Measurements from ENCODE around the gene TRABD2B.

The TRABD2B gene

DNA sequence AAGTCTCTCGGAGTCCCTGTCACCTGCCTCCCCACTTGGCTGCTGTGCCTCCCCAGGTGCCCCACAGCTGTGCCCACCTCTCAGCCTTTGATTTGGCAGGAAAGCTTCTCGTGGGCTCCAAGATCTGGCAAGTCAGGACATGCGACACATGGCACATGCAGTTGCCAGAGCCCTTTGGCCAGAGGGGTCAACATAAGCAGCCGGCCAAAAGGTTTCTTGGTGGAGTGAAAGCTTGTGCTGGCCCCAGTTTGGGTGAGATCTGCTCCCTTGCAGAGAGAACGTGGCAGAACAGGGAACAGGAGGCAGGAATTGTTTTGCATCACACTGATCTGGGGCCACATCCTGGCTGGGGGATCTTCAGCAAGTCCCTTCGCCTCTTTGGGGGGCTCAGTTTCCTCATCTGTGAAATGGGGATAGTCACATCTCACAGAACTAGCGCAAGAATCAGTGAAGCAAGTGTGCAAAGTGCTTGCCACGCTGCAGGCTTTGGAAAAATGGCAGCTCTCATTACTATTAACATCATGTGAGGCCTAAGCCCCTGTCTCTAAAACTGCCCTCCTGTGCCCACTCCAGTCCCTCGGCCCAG lies 232.6 kb downstream of the TRABD2B start:
- in situ Hi-C loops (cut with HindIII; ENCODE audit: low sequenced_read_pairs) = no loop called here

DNA sequence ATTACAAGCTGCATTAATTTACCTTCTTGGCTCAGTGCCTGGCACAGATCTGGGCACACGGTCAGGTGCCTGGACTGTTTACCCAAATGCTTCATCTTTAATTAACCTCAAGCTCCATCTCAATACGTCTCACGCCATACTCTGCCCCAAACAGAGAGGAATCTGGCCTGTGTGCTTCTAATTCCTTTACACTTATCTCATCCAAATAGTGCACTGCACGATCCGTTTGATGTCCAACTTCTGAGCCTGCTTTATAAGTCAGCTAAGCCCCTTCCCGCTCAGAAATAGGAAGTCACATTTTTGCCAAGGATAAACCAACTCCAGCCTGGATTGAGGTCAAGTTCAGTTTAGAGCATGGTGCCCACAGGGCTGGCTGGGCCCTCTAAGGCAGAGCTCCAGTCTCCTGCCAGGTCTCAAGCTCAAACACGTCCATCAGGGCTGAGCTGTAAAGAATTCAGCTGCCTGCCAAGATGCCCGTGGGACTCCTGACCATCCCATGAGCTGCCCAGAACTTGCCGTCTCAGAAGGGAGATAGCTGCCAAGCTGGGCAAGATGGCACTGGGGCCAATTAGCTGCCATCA lies 233.5 kb downstream of the TRABD2B start:
- in situ Hi-C loops (cut with HindIII; ENCODE audit: low sequenced_read_pairs) = no loop called here

DNA sequence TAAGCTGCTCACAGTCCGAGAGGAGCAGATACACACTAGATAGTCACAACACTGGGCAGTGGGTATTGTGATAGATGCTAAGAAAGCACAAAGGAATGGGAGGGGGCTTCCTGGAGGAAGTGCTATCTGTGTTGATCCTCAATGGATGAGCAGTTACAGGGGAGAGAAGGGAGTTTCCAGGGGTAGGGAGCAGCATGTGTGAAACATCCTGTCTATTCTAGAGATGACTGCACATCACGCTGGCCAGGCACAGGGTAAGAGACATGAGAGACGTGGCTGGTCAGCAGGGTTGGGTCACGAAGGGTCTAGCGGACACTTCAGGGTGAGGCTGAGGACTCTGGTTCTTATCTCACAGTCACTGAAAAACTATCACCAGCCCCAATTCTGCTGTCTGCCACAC lies 235.2 kb downstream of the TRABD2B start:
- in situ Hi-C loops (cut with HindIII; ENCODE audit: low sequenced_read_pairs) = no loop called here

DNA sequence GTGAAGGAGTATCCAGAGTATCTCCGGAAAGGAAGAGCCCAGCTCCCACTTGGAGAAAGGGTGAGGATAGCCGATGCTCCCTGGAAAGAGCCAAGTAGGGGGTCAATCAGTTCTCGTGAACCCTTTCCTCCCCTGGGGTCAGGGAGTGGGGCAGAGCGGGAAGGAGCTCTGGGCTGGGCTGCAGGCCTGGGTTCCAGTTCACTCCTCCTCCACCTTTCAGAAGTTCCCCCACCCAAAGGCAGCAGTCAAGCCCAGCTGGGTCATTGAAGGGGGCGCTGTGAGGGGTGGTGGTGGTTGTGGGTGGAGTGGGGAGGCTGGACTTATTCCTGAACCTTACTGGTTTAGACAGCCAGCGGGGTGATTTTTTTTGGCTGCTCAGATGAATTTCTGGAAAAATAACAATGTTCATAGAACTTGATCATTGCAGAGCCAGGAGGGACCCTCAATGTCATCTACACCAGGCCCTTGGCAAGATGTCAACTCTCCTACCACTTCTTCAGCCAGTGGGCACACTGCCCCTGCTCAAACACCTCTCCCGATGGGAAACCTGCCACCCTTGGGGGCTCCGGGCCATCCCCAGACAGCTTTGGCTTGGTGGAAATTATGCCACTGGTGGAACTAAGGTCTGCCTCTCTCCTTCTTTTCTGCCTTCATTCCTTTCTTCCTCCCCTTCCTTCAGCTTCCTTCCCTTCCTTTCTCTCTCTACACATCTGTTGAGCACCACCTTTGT lies 235.8 kb downstream of the TRABD2B start:
- in situ Hi-C loops (cut with HindIII; ENCODE audit: low sequenced_read_pairs) = no loop called here

DNA sequence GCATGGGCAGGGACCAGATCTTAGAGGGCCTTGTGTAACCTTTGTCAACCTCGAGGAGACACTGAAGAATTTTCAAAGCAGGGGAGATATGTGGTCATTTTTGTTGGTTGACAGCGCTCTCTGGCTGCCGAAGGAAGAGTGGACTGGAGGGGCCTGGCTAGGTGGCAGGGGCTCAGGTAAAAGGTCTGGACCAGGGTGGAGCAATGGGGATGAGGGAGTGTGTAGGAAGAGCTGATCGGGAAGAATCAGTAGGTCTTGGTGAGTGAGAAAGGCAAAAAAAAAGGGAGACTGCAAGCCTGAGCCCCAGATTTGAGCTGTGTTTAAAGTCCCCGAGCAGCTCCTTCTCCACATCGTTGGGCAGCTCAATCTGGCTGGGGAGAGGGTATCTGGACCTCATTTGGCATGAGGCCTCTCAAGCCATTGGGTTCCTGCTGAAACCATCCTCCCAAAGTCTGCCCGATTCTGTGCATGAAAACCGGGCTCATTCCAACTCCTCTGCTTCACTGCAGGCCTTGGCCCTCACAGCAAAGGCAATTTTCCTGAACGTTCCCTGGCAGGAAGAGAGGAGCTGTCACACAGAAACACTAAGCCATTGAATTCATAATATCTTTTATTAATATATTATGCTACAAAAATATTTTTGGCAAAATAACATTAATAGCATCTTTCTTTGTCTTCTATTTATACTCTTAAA lies 237.1 kb downstream of the TRABD2B start:
- in situ Hi-C loops (cut with HindIII; ENCODE audit: low sequenced_read_pairs) = no loop called here

DNA sequence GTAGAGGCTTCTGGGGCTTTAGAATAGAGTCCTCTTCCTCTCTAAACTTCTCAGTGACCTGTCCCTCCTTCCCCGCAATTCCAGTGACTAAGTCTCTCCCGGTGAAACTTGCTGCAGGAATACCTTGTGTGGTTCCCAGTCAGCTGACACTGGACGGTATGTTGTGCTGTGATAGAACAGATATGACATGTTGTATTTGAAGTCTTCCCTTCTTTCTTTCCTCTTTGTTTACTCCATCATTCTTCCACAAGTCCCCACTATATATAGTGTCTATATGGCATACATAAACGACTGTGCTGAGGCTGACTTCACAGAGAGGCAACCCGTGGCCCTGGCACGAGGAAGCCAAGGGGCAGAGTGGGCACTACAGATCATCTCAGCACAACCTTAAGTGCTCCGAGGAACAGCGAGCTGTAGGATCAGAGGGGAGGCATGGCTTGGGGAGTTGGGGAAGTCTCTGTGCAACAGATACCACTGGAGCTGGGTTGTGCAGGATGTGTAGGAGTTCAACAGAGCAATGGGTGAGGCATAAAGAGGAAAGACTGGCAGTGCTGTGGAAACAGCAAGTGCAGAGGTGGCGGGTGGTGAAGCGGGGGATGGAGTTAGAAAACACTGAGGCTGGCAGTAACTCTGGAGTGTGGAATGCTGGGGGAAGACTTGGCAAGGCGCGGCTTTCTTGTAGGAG lies 237.8 kb downstream of the TRABD2B start:
- in situ Hi-C loops (cut with HindIII; ENCODE audit: low sequenced_read_pairs) = no loop called here

DNA sequence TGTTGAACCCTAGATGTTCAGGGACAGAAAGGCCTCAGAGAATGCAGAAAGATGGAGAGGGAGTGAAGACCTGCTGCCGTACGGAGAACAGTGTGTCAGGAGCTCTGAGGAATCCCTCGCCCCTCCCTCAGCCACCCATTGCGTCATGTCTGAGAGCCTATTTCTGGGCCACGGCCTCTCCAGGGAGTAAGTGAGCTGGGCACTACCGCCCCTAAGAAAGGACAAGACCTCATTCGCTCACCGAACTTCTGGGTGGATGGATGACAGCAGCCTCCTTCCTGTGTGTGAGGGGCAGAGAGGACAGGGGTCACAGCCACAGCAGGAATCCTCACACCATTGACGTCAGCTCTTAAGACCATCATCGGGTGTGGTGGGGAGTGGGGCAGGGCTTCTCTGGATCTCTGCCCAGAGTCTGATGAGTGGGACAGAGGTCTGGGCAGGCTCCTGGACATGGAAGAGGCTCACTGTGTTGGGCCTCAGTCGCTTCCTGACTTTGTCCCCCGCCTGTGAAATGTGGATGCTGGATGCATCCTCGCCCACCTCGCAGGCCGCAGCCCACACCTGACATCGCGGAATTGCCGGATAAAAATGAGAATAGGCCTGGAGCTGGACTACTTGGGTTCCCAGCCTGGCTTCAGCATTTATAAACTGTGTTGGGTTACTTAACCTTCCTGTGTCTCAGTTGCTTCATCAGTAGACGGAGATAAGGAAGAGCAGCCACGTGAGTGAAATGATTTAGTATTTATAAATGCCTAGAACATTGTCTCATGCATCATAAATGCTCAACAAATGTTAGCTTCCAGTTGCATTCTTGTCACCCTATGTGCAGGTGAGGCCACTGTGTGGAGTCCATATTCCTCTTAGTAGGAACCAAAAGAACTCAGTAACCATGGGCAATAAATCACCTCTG lies 238.6 kb downstream of the TRABD2B start:
- in situ Hi-C loops (cut with HindIII; ENCODE audit: low sequenced_read_pairs) = no loop called here

DNA sequence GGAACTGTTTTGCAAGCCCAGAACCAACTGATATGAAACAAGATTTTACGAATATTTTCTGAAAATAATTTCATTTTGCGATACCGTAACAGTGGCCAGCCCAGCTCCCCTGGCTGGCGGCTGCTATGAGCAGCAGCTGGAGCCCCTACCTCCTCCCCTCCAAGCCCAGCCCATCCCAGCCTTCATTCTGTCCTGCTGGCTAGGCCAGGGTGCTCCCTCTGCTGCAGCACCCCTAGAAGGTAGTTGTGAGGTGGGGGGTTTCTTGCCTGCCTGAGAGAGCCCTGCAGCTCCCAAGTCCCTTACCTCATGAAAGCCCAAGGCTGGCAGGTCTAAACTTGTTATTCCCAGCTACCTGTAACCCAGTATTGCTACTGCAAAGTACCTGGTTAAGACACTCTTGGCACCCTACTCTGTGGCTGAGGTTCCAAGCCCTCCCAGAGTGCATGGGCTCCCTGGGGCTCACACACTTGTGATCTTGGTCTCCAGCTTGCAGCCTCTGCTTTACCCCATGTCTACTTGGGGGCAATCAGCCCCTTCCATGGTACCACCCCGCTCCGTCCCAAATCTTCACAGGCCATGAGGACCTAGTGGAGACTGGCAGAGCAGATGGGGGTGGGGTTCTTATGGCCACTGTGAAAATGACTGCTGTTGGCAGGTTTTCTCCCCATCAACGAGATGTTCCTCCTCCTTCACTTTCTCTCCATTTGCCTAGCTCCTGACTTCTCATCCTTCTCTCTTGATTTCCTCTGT lies 239.8 kb downstream of the TRABD2B start:
- in situ Hi-C loops (cut with HindIII; ENCODE audit: low sequenced_read_pairs) = no loop called here

DNA sequence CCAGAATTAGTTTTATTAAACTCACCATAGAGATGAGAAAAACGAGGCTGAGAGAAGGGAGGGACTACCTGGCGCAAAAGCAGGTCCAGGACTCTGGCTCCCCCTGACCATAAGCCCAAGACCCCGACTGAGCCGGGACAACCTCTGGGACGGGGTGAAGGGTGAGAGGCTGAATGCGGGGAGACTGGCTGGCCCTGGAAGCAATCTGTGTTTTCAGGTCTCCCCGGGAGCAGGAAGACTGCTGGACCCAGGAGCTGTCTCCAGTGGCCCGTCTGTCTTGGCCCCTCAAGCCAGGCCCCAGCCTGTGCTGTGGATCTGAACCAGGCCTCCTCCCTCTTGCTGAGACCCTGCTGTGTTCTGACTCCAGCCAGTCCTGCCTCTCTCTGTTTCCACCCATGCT lies 240.8 kb downstream of the TRABD2B start:
- in situ Hi-C loops (cut with HindIII; ENCODE audit: low sequenced_read_pairs) = no loop called here

DNA sequence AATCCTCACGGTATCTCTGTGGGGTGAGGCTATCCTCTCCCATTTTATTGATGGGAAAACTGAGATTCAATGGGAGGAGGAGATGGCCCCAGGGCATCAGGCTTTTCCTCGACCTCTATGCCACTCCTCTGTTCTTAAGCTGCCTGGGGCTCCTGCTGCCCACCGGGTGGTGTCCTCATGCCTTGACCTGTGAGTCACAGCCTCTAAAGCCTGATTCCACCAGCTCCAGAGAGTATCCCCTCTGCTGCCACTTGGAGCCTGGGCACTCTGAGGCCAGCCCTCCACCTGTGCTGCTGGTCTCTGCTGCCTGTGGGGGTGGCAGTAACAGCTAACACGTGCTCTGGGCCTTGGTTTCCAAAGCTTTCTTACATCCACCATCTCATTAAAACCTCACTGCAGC lies 241.2 kb downstream of the TRABD2B start:
- in situ Hi-C loops (cut with HindIII; ENCODE audit: low sequenced_read_pairs) = no loop called here

DNA sequence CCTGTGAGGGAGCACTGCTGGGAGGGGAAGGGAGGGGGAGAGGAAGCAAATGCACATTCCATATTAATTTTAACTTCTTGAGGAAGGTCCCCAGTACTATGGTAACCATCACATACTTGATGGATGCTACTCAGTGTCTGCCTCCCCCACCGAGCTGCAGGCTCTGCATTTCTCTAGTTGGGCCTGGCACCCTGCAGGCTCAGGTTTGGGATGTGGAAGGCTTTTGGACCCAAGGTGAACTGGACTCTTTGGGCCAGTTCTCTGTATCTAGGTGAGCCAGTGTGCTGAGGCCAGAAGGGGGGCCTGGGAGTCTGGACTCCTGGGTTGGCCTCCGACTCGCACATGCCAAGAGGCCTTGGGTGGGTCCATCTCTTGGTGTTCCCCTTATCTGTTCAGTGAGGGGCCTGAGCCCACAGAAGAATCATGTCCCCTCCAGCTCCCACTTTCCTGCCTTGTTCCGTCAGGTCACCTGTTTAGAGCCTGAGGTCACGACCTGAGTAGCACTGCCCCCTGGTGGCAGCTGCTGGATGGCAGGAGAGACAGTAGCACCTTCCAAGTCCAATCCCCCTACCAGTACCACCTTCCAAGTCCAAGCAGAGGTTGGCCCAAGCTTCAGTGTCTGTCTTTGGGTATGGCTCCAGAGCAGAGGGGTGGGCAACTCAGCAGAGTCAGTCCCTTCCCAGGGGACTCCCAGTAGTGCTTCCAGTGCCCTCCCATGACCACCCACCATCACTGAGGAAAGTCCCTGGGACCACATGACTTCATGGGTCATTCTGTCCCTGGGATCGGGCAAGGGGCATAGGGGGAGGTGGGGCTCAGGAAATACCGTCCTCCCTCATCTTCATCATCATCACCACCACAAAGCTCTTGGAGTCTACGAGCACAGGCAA lies 241.8 kb downstream of the TRABD2B start:
- in situ Hi-C loops (cut with HindIII; ENCODE audit: low sequenced_read_pairs) = no loop called here

DNA sequence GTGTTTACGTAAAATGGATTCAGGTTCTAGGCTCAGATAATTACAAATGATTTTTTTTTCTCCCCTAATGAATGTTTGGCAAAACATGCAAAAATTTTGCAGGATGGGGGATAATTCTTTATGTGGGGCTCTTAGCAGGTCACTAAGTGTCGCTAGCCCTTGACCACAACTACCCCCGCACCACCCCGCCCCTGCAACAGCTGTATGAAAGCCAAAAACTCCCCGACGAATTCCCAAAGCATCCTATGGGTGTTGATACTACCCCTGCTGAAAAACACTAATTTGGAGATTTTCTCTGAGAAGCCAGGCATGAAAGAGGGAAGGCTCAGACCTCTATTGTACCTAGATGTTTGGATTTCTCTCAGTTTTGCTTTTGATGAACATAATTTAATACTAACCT lies 243.0 kb downstream of the TRABD2B start:
- in situ Hi-C loops (cut with HindIII; ENCODE audit: low sequenced_read_pairs) = no loop called here

DNA sequence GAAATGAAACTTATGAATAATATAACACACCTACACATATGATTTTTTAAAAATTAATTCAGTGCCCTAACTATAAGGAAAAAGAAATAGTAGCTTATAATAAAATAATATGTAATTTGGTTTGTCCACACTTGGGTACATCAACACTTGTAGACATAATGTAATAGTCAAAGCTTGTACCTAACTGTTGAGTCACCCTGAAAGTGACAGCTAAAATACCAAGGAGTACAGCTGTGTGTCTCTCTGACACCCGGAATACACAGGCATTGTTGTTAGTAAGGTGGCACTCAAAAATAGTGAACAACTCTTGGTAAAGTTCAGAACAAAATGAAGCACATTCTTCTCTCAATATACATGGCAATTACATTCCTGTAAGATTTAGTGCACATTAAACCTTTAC lies 243.4 kb downstream of the TRABD2B start:
- in situ Hi-C loops (cut with HindIII; ENCODE audit: low sequenced_read_pairs) = no loop called here

DNA sequence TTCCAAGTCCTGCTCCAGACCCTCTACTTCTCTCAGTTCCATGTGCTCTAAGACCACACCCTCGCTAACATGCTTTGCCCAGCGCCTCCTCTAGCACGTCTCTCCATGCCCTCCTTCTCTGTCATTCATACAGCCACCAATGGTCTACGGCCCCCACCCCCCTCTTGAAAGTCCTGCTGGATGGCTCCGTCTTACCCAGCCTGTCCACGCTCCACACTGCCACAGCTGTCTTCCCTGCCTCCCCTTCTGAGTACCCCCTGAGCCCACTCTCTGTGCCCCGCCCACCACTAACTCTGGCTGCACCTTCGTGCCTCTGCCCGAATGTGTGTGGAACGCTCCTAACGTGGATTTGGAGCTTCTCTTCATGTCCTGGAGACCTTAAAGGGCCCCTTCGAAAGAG lies 244.6 kb downstream of the TRABD2B start:
- in situ Hi-C loops (cut with HindIII; ENCODE audit: low sequenced_read_pairs) = no loop called here

DNA sequence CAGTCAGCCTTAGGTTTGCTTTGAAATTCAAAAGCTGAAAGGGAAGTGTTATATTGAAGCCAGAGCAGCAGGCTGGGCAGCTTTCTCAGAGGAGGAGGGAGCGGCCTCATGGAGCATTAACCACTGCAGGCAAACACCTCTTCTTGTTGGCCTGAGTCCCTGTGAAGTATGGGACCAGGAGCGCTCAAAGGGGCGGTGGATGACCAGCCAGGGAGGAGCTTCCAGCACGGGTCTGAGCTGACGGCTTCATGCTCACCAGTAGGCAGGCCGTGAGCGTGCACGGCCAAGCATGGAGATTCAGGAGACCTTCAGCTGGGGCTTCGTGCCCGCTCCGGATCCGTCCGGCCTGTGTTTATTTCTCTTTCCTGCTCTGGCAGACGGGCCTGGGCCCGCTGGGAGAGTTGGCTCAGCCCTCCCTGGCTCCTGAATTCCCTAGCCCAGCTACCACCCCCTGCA lies 245.2 kb downstream of the TRABD2B start:
- in situ Hi-C loops (cut with HindIII; ENCODE audit: low sequenced_read_pairs) = no loop called here

DNA sequence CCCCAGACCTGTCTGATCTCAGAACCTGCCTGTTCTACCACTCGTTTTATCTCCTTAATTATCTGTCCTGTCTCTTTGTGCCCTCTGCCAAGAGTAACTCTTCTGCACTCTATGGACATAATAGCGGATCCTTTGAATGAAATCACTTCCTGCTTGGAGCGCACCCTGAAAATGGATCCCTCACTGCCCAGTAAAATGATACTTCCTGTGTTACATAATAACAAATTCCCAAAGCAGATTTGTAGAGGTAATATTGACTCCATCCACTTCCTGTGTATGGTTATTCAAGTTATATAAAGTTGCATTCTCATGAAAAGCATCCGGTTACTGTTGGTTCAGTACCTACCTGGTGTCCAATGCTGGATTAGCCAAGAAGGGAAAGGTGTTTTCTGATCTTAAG lies 246.0 kb downstream of the TRABD2B start:
- in situ Hi-C loops (cut with HindIII; ENCODE audit: low sequenced_read_pairs) = no loop called here

DNA sequence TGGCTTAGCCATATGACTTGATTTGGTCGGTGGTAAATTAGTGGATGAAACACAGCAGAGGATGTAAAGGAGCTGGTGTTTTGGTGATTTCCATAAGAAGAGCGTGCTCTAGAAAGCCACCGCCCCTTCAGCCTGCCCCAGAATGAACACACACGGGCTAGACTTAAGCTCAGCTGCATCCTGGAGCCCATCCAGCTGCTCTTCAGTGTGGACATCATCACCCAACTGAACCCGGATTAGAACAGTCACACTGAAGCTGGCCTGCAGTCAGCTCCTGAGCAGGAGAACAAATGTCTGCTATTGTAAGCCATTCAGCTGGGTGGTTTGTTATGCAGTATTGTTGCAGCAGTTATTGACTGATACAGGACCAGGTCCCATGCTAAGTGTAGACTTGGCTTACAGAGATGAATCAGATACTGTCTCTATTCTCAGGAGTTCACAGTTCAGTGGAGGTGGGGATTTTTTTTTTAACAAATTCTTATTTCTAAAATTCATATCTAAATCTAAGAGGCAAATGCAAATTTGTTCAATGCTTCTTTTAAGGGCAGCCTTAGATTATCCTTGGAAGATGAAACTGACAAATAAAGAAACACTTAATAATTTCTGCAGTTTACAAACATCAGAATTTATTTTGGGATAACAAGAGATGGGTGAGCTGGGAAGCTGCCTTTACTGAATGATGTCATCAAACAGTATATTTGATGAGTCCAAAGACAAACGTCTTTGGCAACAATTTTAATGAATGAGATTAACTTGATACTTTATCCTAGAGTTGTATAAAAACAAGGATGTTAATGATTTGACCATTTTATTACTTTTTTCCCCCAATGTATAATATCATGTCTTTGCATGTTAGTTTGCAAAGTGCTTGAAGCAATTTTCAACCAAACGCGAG lies 251.2 kb downstream of the TRABD2B start:
- in situ Hi-C loops (cut with HindIII; ENCODE audit: low sequenced_read_pairs) = no loop called here
